C1 segment of cervical spinal cord (tissue), 14 donors: Measurements from ENCODE around the gene GPRIN3.
"Not testable (repeated sequence)": the region's sequence is repeated elsewhere in the genome, so short reads cannot be mapped to it uniquely, and the experiment has no call there.

Experiments used
- DNase-seq, 14 donors: peaks; one replicate each; lab custom pipeline; 2025; lab: John Stamatoyannopoulos, UW

GPRIN3 gene

GRCh38 chr4:89312066-89312465, 4.5 kb upstream of the GPRIN3 start:
- DNase-seq: no peak

- DNase-seq: no peak
These were observed 3.8 kb upstream of the GPRIN3 start for GRCh38 chr4:89311433-89311832.

GRCh38 chr4:89309154-89309553, 1.6 kb upstream of the GPRIN3 start:
- not testable (repeated sequence) for DNase-seq

GRCh38 chr4:89308161-89308500, 531 bp upstream of the GPRIN3 start:
- peak in 1 of 14 donors; percentile 70 for DNase-seq

- DNase-seq: no peak
These were observed 488 bp downstream of the GPRIN3 start for GRCh38 chr4:89307178-89307445.

- DNase-seq: peak in 2 of 14 donors; percentile 6 to 70
These were observed 968 bp downstream of the GPRIN3 start for GRCh38 chr4:89306486-89307177.

- DNase-seq: peak in 1 of 14 donors; percentile 72
These were observed 1.7 kb downstream of the GPRIN3 start for GRCh38 chr4:89305712-89306437.

- DNase-seq: peak in 1 of 14 donors; percentile 80
These were observed 2.6 kb downstream of the GPRIN3 start for GRCh38 chr4:89305028-89305427.

GRCh38 chr4:89303814-89304388, 3.7 kb downstream of the GPRIN3 start:
- no peak for DNase-seq

GRCh38 chr4:89303177-89303576, 4.4 kb downstream of the GPRIN3 start:
- peak in 1 of 14 donors; percentile 81 for DNase-seq

GRCh38 chr4:89301902-89302301, 5.7 kb downstream of the GPRIN3 start:
- no peak for DNase-seq

- no peak for DNase-seq
These were observed 6.6 kb downstream of the GPRIN3 start for GRCh38 chr4:89301003-89301402.

- DNase-seq: no peak
These were observed 7.1 kb downstream of the GPRIN3 start for GRCh38 chr4:89300499-89300898.

- no peak for DNase-seq
These were observed 7.5 kb downstream of the GPRIN3 start for GRCh38 chr4:89300060-89300459.

- DNase-seq: peak in 2 of 14 donors; percentile 23 to 57
These were observed 8.3 kb downstream of the GPRIN3 start for GRCh38 chr4:89299153-89299791.

GRCh38 chr4:89298788-89299152, 8.8 kb downstream of the GPRIN3 start:
- DNase-seq: no peak

- DNase-seq: no peak
These were observed 9.4 kb downstream of the GPRIN3 start for GRCh38 chr4:89298155-89298554.

GRCh38 chr4:89296896-89297295, 10.7 kb downstream of the GPRIN3 start:
- DNase-seq: no peak

- DNase-seq: no peak
These were observed 11.2 kb downstream of the GPRIN3 start for GRCh38 chr4:89296399-89296798.

- DNase-seq: no peak
These were observed 12.1 kb downstream of the GPRIN3 start for GRCh38 chr4:89295415-89295927.

- DNase-seq: no peak
These were observed 12.9 kb downstream of the GPRIN3 start for GRCh38 chr4:89294573-89295269.

GRCh38 chr4:89293299-89293698, 14.3 kb downstream of the GPRIN3 start:
- no peak for DNase-seq
